Activated CD8-positive, alpha-beta memory T cell treated with anti-CD3 and anti-CD28 coated beads for 48 hours (primary cell): ENCODE data around the gene SLC28A3.

Experiments used
- DNase-seq, 3 experiments: peaks; one replicate each; pipeline ENCODE4 v3.0.0-alpha.2; 2020; ENCODE audit warnings: low read depth in 2 of 3, low spot score in 2 of 3

The SLC28A3 gene

GRCh38 chr9:84251921-84252320 is 88.6 kb downstream of the SLC28A3 start:
- no peak for DNase-seq

GRCh38 chr9:84241817-84242373 is 98.7 kb downstream of the SLC28A3 start:
- DNase-seq: no peak

GRCh38 chr9:84239343-84239742 is 101.2 kb downstream of the SLC28A3 start:
- DNase-seq: no peak

GRCh38 chr9:84238652-84239051 is 101.9 kb downstream of the SLC28A3 start:
- no peak for DNase-seq

- DNase-seq: no peak
Measured at GRCh38 chr9:84235511-84235910, 105.0 kb downstream of the SLC28A3 start.

- no peak for DNase-seq
Measured at GRCh38 chr9:84230355-84231145, 110.0 kb downstream of the SLC28A3 start.

- DNase-seq: no peak
Measured at GRCh38 chr9:84229191-84229590, 111.4 kb downstream of the SLC28A3 start.

GRCh38 chr9:84228130-84228720 is 112.3 kb downstream of the SLC28A3 start:
- DNase-seq: no peak

GRCh38 chr9:84226126-84226525 is 114.4 kb downstream of the SLC28A3 start:
- DNase-seq: no peak
